IMR-90 (cell line): ENCODE data around the gene CYP19A1.

ENCODE experiments used
- BHLHE40 ChIP-seq: fragments of 150-350 bp; IDR thresholded peaks from 2 replicates; pipeline ENCODE4 v1.6.1; 2016; ENCODE audit warnings: mild to moderate bottlenecking, low read depth, low read length
- CEBPB ChIP-seq: IDR thresholded peaks from 2 replicates; pipeline ENCODE4 v1.6.1; 2012; ENCODE audit warnings: low read depth, low read length, improper control_type of control experiment
- CHD1 ChIP-seq: IDR thresholded peaks from 2 replicates; pipeline ENCODE4 v1.6.1; 2012; ENCODE audit warnings: low read depth, low read length, improper control_type of control experiment
- FOS ChIP-seq: fragments of 150-350 bp; IDR thresholded peaks from 2 replicates; pipeline ENCODE4 v1.6.1; 2016; ENCODE audit warnings: low read depth, low read length
- MAFK ChIP-seq: IDR thresholded peaks from 2 replicates; pipeline ENCODE4 v1.6.1; 2012; ENCODE audit warnings: low read depth, low read length, improper control_type of control experiment
- MAZ ChIP-seq: IDR thresholded peaks from 2 replicates; pipeline ENCODE4 v1.6.1; 2012; ENCODE audit warnings: low read depth, mild to moderate bottlenecking, low read length, improper control_type of control experiment, moderate library complexity, borderline replicate concordance
- MXI1 ChIP-seq: IDR thresholded peaks from 2 replicates; pipeline ENCODE4 v1.6.1; 2012; ENCODE audit warnings: low read depth, mild to moderate bottlenecking, low read length, moderate library complexity, borderline replicate concordance
- NFE2L2 ChIP-seq: fragments of 150-350 bp; IDR thresholded peaks from 2 replicates; pipeline ENCODE4 v1.6.1; 2016; ENCODE audit warnings: low read depth, mild to moderate bottlenecking, low read length
- POLR2A ChIP-seq: IDR thresholded peaks from 2 replicates; pipeline ENCODE4 v1.6.1; 2012; ENCODE audit warnings: mild to moderate bottlenecking, low read depth, low read length
- RFX5 ChIP-seq: IDR thresholded peaks from 2 replicates; pipeline ENCODE4 v1.8.0; 2012; ENCODE audit warnings: low read depth, mild to moderate bottlenecking, low read length, moderate library complexity
- SMC3 ChIP-seq: fragments of 150-350 bp; IDR thresholded peaks from 2 replicates; pipeline ENCODE4 v1.6.1; 2016; ENCODE audit warnings: low read depth, mild to moderate bottlenecking, antibody characterized with exemption, low read length, moderate library complexity
- USF2 ChIP-seq: fragments of 150-350 bp; IDR thresholded peaks from 2 replicates; pipeline ENCODE4 v1.6.1; 2017; ENCODE audit warnings: mild to moderate bottlenecking, antibody characterized with exemption, low read length, low read depth
- TF ChIP-seq, protein P1 (sequence below): conservative IDR thresholded peaks from 2 replicates; pipeline ENCODE4 v1.5.1; 2012; ENCODE audit warnings: mild to moderate bottlenecking, low read depth, low read length, improper control_type of control experiment

- TF ChIP-seq, protein P1, sequence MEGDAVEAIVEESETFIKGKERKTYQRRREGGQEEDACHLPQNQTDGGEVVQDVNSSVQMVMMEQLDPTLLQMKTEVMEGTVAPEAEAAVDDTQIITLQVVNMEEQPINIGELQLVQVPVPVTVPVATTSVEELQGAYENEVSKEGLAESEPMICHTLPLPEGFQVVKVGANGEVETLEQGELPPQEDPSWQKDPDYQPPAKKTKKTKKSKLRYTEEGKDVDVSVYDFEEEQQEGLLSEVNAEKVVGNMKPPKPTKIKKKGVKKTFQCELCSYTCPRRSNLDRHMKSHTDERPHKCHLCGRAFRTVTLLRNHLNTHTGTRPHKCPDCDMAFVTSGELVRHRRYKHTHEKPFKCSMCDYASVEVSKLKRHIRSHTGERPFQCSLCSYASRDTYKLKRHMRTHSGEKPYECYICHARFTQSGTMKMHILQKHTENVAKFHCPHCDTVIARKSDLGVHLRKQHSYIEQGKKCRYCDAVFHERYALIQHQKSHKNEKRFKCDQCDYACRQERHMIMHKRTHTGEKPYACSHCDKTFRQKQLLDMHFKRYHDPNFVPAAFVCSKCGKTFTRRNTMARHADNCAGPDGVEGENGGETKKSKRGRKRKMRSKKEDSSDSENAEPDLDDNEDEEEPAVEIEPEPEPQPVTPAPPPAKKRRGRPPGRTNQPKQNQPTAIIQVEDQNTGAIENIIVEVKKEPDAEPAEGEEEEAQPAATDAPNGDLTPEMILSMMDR, result no peak
- TF ChIP-seq POLR2A (no peak), BHLHE40 (no peak), USF2 (no peak), NFE2L2 (no peak), FOS (no peak), CEBPB (no peak), MXI1 (no peak), CHD1 (no peak), SMC3 (no peak), MAZ (no peak), MAFK (no peak), RFX5 (no peak)
Observed at GRCh38 chr15:51346136-51346535, 7.7 kb upstream of the CYP19A1 start.
